Activated CD4-positive, alpha-beta T cell treated with anti-CD3 and anti-CD28 coated beads for 24 hours (primary cell): ENCODE measurements around the gene EIF2A.
"Not testable (repeated sequence)": the region's sequence is repeated elsewhere in the genome, so short reads cannot be mapped to it uniquely, and the experiment has no call there.

ENCODE experiments used
- DNase-seq, 2 donors: peaks; one replicate each; pipeline ENCODE4 v3.0.0-alpha.2; 2020; ENCODE audit warnings: low read depth in 2 of 2

EIF2A gene

DNA sequence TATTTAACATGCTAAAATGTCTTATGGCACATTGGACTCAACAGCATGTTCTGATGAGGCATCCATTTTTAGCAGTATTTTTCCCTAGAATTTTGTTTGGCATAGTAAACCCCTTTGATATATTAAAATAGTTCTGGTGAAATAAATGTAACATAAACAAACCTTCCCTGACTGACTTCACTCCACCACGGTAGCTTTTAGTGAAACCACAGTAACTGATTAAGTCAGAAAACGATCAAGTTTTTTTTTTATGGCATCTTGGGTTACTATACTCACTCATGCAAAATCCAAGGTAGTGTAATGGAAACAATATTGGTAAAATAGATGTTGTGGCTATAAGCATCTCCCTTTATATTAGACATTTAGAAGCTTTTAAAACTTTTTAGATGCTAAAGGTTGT is 3.1 kb upstream of the EIF2A start:
- DNase-seq, result no peak

GRCh38 chr3:150544041-150544440 is 2.5 kb upstream of the EIF2A start:
- DNase-seq, result no peak

DNA sequence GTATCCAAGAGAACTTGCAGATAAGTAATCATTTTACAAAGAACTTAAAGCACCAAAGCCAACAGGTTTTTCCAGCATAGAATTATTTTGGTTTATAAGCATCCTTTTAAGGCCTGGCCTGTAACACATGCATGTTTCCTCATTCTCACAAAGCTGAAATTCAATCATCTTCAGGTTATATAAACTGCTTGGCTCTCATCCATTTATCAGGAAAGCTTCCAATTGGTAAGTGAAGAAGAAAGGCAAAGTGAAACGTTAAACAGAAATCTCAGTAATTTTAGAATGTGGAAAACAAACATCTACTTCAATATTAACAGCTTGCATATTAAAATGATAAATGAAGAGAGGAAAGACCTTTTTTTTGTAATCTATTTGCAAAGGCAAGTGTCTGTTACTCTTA is 1.9 kb upstream of the EIF2A start:
- no peak for DNase-seq

DNA sequence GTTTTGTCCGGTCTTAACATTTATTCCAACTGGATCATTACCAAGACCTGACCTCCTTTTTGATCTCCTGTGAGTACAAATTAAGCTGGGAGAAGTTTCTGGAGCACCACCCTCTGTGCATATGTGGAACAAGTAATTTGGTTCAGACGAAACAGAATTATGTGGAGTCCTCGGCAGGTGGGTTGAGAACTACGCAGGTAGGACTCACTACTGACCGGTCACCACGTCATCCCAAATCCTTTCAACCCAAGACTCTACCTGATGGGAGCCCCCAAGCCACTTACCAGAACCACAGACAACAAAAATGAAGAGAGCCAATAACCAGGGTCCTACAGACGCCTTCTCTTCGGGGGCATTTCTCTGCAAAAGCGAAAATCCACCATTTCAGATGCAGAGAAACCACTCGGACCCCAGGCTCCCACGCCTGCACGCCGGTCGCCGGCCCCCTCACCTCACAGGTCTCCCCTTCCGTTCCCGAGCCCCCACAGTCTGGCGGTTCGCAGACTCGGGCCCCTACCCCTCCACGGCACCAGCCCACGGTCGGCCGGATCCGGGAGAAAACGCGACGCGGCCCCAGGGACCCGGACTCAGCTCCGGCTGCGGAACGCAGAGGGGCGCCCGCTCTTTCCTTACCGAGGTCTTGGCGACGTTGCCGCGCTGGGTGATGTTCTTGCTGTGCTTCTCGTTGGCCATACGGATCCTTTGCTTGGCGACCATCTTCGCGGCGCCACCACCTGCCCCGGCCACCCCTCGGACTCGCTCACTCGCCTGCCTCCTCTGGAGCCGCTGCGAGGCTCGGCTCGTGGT is 965 bp upstream of the EIF2A start:
- DNase-seq, result peak; percentile 16 to 25

GRCh38 chr3:150547045-150547741 is 606 bp downstream of the EIF2A start:
- DNase-seq, result no peak

GRCh38 chr3:150555859-150556436 is 9.4 kb downstream of the EIF2A start:
- no peak for DNase-seq

DNA sequence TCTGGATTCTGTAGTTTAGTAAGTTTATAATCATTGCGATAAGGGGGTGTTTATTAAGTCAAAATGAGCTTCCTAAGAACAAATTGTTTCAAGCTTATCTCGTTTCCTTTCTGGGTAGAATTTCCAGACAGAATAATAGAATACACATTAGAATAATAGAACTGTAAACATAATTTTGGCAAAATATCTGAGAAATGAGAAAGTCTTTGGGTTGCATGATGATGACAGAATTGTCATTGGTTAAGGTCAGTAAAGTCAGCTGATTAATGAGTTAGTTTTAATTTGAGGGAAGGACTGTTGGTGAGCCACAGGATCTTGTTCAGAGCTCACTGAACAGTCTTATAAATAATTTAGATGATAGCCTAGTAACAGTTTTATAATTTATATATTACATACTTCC is 10.2 kb downstream of the EIF2A start:
- DNase-seq, result no peak

DNA sequence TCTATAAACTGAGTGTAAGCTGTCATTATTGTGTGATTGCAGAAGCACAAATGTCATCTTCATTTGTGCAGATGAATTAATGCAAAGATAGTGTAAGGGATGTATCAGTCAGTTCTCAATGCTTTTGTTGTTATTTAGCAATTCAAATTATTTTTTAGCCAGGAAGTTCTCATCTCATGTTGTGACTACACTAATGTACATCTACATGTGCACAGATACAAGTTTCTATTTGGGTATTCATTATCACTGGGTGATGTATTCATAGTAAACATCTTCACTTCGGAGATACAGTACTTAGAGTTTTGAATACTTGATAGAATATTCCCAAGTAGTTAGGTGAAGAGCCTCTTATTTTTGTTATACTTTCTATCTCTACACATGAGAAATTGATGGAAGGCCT is 11.1 kb downstream of the EIF2A start:
- no peak for DNase-seq

DNA sequence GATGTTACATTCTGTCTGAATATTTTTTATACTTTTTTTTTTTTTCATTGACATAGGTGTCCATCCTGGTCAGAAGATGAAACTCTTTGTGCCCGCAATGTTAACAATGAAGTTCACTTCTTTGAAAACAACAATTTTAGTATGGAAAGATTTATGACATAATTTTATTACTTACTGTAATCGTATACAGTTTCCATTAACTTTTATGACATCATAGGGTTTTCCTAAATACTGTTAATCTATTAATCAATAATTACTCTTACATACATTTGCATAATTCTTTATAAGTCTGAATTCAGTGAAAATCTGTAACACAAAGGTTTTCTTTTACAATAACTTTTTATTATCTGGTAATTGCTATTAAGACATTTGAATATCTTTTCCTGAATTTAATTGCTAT is 17.7 kb downstream of the EIF2A start:
- DNase-seq, result no peak

DNA sequence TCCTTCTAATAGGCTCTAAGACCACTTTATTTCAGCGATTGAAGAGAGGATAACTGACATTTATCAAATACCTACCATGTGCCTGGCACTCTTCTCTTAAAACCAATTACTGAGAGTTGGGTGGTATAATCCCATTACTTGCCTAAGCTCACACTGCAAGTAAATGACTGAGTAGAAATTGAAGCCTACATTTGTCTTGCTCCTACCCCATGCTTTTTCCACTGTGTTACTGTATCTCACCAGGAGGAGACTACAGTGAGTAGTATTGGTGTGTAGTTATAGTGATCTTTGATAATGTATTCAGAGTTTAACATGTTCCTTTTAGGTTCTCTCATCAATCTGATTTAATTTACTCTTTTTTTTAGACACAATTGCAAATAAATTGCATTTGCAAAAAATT is 20.7 kb downstream of the EIF2A start:
- no peak for DNase-seq

- DNase-seq, result no peak
Measured at GRCh38 chr3:150577855-150578254, 31.3 kb downstream of the EIF2A start.

DNA sequence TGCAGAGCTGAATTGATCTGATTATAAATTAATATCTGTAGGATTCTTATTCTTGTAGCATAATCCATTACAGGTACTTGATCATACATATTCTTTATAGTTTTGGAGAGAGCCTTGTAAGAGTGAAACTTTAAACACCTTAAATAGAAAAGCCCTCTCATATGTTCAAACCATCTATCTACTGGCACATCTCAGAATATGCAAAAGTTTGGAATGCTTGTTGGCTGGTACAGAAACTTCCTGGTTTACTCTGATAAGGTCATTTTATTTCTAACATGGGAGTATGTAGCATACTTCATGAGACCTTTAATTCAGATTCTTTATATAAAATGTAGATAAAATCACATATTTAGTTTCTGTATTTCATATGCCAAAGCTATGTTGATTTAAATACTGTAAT is 34.6 kb downstream of the EIF2A start:
- no peak for DNase-seq

GRCh38 chr3:150582620-150583019 is 36.0 kb downstream of the EIF2A start:
- no peak for DNase-seq

DNA sequence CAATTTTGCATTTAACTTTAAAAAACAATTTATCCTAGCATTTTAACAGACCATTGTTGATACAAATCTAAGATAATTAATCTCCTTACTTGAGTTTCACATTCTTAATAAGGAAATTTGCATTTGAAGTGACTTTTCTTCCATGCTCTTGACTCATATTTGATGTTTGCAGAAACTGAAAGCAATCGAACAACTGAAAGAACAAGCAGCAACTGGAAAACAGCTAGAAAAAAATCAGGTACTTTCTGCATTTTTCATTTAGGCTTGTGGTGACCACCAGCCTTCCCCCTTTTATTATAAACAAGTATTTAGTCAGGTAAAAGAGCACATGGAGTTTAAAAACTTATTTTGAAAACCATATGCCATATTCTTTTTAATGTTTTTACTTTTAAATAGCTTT is 36.4 kb downstream of the EIF2A start:
- DNase-seq, result no peak

DNA sequence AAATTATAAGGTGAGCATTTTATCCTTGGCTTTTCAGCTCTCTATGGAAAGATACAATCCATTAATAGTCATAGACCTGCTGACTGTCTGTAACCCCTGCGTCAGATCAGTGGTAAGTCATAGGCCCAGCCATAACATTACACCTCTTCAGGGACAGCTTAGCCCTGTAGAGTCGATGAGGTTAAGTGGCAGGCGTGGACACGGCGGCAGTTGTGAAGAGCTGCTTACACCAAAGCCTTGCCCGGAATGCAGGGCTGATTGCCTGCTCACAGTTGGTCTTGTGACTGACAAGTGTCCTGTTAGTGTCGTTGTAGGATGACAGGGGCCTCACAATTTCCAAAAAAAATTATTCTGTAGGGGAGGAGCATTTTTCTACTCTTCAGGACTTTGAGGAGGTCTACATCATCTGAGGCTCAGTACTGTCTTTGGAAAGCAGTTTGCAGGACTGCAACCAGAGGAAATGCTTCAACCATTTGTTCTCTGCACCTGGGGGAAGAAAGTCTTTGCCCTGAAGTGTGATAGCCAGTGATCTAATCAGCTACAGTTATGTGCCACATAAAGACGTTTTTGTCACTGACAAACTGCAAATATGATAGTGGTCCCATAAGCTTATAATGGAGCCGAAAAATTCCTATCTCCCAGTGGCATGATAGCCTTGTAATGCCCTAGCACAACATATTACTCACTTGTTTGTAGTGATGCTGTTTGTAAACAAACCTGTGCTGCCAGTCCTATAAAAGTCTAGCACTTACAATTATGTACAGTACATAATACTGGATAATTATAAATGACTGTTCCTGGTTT is 41.6 kb downstream of the EIF2A start:
- DNase-seq, result no peak

- DNase-seq, result no peak
Measured at GRCh38 chr3:150589759-150590158, 43.2 kb downstream of the EIF2A start.

GRCh38 chr3:150594150-150594549 is 47.6 kb downstream of the EIF2A start:
- no peak for DNase-seq

GRCh38 chr3:150597646-150598045 is 51.1 kb downstream of the EIF2A start:
- no peak for DNase-seq

DNA sequence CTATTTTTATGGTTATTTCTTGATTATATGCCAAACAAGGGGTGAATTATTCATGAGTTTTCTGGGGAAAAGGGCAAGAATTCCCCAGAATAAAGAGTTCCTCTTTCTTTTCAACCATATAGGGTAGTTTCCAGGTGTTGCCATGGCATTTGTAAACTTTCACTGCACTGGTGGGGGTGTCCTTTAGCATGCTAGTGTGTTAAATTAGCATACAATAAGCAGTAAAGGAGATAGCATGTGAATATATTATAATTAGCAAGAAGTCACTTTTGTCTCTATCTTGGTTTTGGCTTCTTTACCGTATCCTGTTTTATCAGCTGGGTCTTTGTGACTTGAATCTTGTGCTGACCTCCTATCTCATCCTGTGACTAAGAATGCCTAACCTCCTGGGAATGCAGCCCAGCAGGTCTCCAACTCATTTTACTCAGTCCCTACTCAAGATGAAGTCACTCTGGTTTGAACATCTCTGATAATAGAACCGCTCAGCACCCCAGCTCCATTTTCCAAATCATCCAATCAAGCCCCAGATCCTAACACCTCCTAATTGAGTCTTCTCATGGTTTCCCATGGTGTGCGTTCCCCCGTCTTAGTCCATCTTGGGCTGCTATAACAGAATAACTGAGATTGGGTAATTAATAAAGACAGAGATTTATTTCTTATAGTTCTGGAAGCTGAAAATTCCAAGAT is 53.2 kb downstream of the EIF2A start:
- DNase-seq, result no peak

GRCh38 chr3:150600647-150601530 is 54.3 kb downstream of the EIF2A start:
- DNase-seq, result not testable (repeated sequence)
